SK-N-SH (cell line): ENCODE data around the gene DPP10. TPM values are rescaled to one million over a fixed set of nuclear protein-coding genes. Genes with fewer than 3 reads are reported as not detected.

ENCODE experiments used
- CTCF ChIA-PET: fragments of 300-600, 350-600 bp; formaldehyde crosslinking; extraction: SDS; loops from one replicate; lab custom pipeline; 2021; lab: Yijun Ruan, JAX
- POLR2A ChIA-PET: fragments of 350-600 bp; sonication (Branson Sonifier 250); formaldehyde crosslinking; extraction: SDS; loops from one replicate; lab custom pipeline; 2020; ENCODE audit warnings: antibody characterized with exemption, inconsistent platforms; lab: Yijun Ruan, JAX
- DNase-seq: peaks from one replicate; pipeline ENCODE4 v3.0.0; 2012
- H2AFZ ChIP-seq: fragments of 200-600 bp; sonication (generic); 2 replicates; pipeline ENCODE4 v1.8.1; 2016; ENCODE audit warnings: antibody characterized with exemption, mild to moderate bottlenecking, low read depth
- H3F3A ChIP-seq: fragments of 200-600 bp; sonication (generic); replicated peaks from 2 replicates; pipeline ENCODE3; 2016; ENCODE audit warnings: antibody characterized with exemption, mild to moderate bottlenecking; ENCODE audit not compliant: insufficient read depth
- H3K27ac ChIP-seq, 2 experiments: fragments of 200-500 bp in 1 of 2; fragments of 200-600 bp in 1 of 2; sonication (Bioruptor generic) in 1 of 2; sonication (generic), shearing (Covaris generic) in 1 of 2; 2 replicates each; pipeline versions ENCODE4 v1.5.1 to v1.6.1; 2014 to 2016; ENCODE audit warnings: low read depth in 2 of 2, inconsistent platforms in 1 of 2, low read length in 1 of 2, mild to moderate bottlenecking in 1 of 2, mixed read lengths in 1 of 2
- H3K27me3 ChIP-seq: fragments of 200-600 bp; sonication (generic), shearing (Covaris generic); 2 replicates; pipeline ENCODE4 v1.6.1; 2016; ENCODE audit warnings: mixed run types; ENCODE audit not compliant: insufficient read depth
- H3K36me3 ChIP-seq, 2 experiments: fragments of 200-500 bp in 1 of 2; fragments of 200-600 bp in 1 of 2; sonication (Bioruptor generic) in 1 of 2; sonication (generic) in 1 of 2; replicated peaks in 1 of 2; 2 replicates each; pipeline versions ENCODE3 to v1.5.1; 2014 to 2016; ENCODE audit warnings: low read length in 1 of 2, mild to moderate bottlenecking in 1 of 2; ENCODE audit not compliant: insufficient read depth in 2 of 2, control insufficient read depth in 1 of 2
- H3K4me1 ChIP-seq, 2 experiments: fragments of 200-500 bp in 1 of 2; fragments of 200-600 bp in 1 of 2; sonication (Bioruptor generic) in 1 of 2; sonication (generic), shearing (Covaris generic) in 1 of 2; 2 replicates each; pipeline versions ENCODE4 v1.5.1 to v1.6.1; 2014 to 2016; ENCODE audit warnings: low read depth in 1 of 2, low read length in 1 of 2, mixed run types in 1 of 2; ENCODE audit not compliant: insufficient read depth in 2 of 2, control insufficient read depth in 1 of 2
- H3K4me2 ChIP-seq: fragments of 200-600 bp; sonication (generic), shearing (Covaris generic); 2 replicates; pipeline ENCODE4 v1.6.1; 2017; ENCODE audit warnings: mixed run types
- H3K4me3 ChIP-seq, 2 experiments: fragments of 200-500 bp in 1 of 2; fragments of 200-600 bp in 1 of 2; sonication (Bioruptor generic) in 1 of 2; sonication (generic), shearing (Covaris generic) in 1 of 2; 2 replicates each; pipeline versions ENCODE4 v1.5.1 to v1.8.1; 2014 to 2016; ENCODE audit warnings: low read depth in 2 of 2, inconsistent platforms in 1 of 2, low read length in 1 of 2, mild to moderate bottlenecking in 1 of 2, mixed read lengths in 1 of 2, moderate library complexity in 1 of 2
- H3K79me2 ChIP-seq: fragments of 200-600 bp; sonication (generic); 2 replicates; pipeline ENCODE4 v1.8.1; 2017; ENCODE audit warnings: mild to moderate bottlenecking; ENCODE audit not compliant: insufficient read depth
- H3K9ac ChIP-seq: fragments of 200-600 bp; sonication (generic); 2 replicates; pipeline ENCODE4 v1.6.1; 2017; ENCODE audit warnings: mixed run types
- H3K9me2 ChIP-seq: fragments of 200-600 bp; sonication (generic); 2 replicates; pipeline ENCODE4 v1.6.1; 2017; ENCODE audit warnings: mixed run types
- H3K9me3 ChIP-seq: fragments of 200-600 bp; sonication (generic); 2 replicates; pipeline ENCODE4 v1.6.1; 2017; ENCODE audit warnings: mixed run types, mild to moderate bottlenecking, moderate library complexity
- H4K20me1 ChIP-seq: fragments of 200-600 bp; sonication (generic); 2 replicates; pipeline ENCODE4 v1.6.1; 2017; ENCODE audit warnings: mild to moderate bottlenecking, mixed run types; ENCODE audit not compliant: insufficient read depth
- CHD2 ChIP-seq: fragments of 150-350 bp; IDR thresholded peaks from 2 replicates; pipeline ENCODE4 v1.6.1; 2018; ENCODE audit warnings: low read length; ENCODE audit not compliant: partially characterized antibody
- FOSL2 ChIP-seq: IDR thresholded peaks from 2 replicates; pipeline ENCODE4 v1.4.0; 2012; ENCODE audit warnings: low read depth, mild to moderate bottlenecking, moderate library complexity, borderline replicate concordance
- FOXJ3 ChIP-seq: sonication (generic); formaldehyde crosslinking; IDR thresholded peaks from 2 replicates; pipeline ENCODE4 v1.5.1; 2020; ENCODE audit warnings: mild to moderate bottlenecking, missing genetic modification reagents
- FOXM1 ChIP-seq: IDR thresholded peaks from 2 replicates; pipeline ENCODE4 v1.4.0; 2012; ENCODE audit warnings: low read depth, mild to moderate bottlenecking
- GABPA ChIP-seq: IDR thresholded peaks from 2 replicates; pipeline ENCODE4 v1.4.0; 2012; ENCODE audit warnings: low read depth, mild to moderate bottlenecking
- GATA2 ChIP-seq: sonication (generic); formaldehyde crosslinking; IDR thresholded peaks from 2 replicates; pipeline ENCODE4 v1.5.0; 2020; ENCODE audit warnings: mild to moderate bottlenecking, missing genetic modification reagents
- JUND ChIP-seq: IDR thresholded peaks from 2 replicates; pipeline ENCODE4 v1.4.0; 2012
- MXI1 ChIP-seq: IDR thresholded peaks from 2 replicates; pipeline ENCODE4 v1.6.1; 2012; ENCODE audit warnings: mild to moderate bottlenecking, low read depth, low read length, improper control_type of control experiment
- NFIC ChIP-seq: IDR thresholded peaks from 2 replicates; pipeline ENCODE4 v1.4.0; 2012; ENCODE audit warnings: borderline replicate concordance
- PBX3 ChIP-seq: IDR thresholded peaks from 2 replicates; pipeline ENCODE4; 2012
- POLR2AphosphoS5 ChIP-seq: IDR thresholded peaks from 2 replicates; pipeline ENCODE4 v1.6.1; 2012; ENCODE audit warnings: low read depth, low read length
- RAD21 ChIP-seq: IDR thresholded peaks from 2 replicates; pipeline ENCODE4 v1.6.1; 2012; ENCODE audit warnings: mild to moderate bottlenecking, low read length
- RCOR1 ChIP-seq: fragments of 150-350 bp; IDR thresholded peaks from 2 replicates; pipeline ENCODE4 v1.6.1; 2017; ENCODE audit warnings: antibody characterized with exemption, low read length
- REST ChIP-seq: IDR thresholded peaks from 2 replicates; pipeline ENCODE4 v1.6.1; 2012; ENCODE audit warnings: mild to moderate bottlenecking, low read depth, low read length, moderate library complexity
- RFX5 ChIP-seq: IDR thresholded peaks from 2 replicates; pipeline ENCODE4 v1.6.1; 2012; ENCODE audit warnings: mild to moderate bottlenecking, improper control_type of control experiment, low read length
- RXRA ChIP-seq: IDR thresholded peaks from 2 replicates; pipeline ENCODE4 v1.4.0; 2012; ENCODE audit warnings: low read depth, mild to moderate bottlenecking, borderline replicate concordance
- SMC3 ChIP-seq: IDR thresholded peaks from 2 replicates; pipeline ENCODE4 v1.6.1; 2012; ENCODE audit warnings: low read depth, low read length, improper control_type of control experiment
- TCF12 ChIP-seq: IDR thresholded peaks from 2 replicates; pipeline ENCODE4 v1.4.0; 2012
- YY1 ChIP-seq: IDR thresholded peaks from 2 replicates; pipeline ENCODE4 v1.4.0; 2012; ENCODE audit warnings: low read depth, mild to moderate bottlenecking
- WGBS: methylation state at CpG from one replicate; pipeline ENCODE4 v1.1.6; 2017; ENCODE audit warnings: low lambda C conversion rate; 5-methylcytosine and 5-hydroxymethylcytosine counted together
- polyA plus RNA-seq, 3 experiments: library from polyadenylated mRNA; depleted of rRNA; stranded (reverse); fragments of >200 nt; gene quantifications; 2 replicates each; pipeline ENCODE4 v1.2.3, GENCODE V29; 2012
- TF ChIP-seq, protein P1 (sequence below): IDR thresholded peaks from 2 replicates; pipeline ENCODE4 v1.4.0; 2012; ENCODE audit warnings: low read depth

Gene DPP10
- polyA plus RNA-seq, 1 of the 3 experiments (the other 2 are of a cell fraction), result not detected

GRCh38 chr2:115460008-115460407 is 1017.6 kb downstream of the DPP10 start:
- CTCF ChIA-PET, result no interaction called here
- WGBS, result 9% methylated on average over 2 of the region's 2 CpGs

DNA sequence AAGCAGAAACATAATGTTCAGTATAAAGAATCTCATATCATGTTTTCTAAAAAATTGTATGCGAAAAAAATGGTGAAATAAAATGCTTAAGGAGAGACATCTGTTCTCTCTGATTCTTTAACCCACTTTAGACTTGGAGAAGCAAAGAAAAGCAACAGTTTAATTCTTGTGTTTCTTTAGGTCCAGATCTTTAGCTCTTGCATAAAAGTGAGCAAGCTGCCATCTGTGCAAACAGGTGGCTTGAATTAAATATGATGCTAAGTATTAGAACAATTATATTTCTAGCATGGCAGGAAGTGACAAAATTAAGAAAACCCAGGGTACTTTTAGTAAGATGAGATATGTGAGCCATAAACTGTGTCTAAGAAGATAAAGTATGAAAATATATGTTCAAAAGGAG is 1038.3 kb downstream of the DPP10 start:
- no peak overlapping the region for H3K4me3 ChIP-seq
- no peaks in the 10 kb centered on the region for H3F3A ChIP-seq
- no peak overlapping the region for H2AFZ ChIP-seq
- DNase-seq, result no peak
- ChIA-PET CTCF (no interaction called here), POLR2A (no interaction called here)
- H3K9me3 ChIP-seq, result no peaks in the 10 kb centered on the region
- TF ChIP-seq PBX3 (no peak), CHD2 (no peak), GATA2 (no peak), FOSL2 (no peak), REST (no peak), RXRA (no peak), YY1 (no peak), FOXM1 (no peak), JUND (no peak), MXI1 (no peak), SMC3 (no peak), RFX5 (no peak), RCOR1 (no peak), TCF12 (no peak), RAD21 (no peak), GABPA (no peak), FOXJ3 (CRISPR knock-in tag) (no peak), NFIC (no peak)
- TF ChIP-seq, protein P1, sequence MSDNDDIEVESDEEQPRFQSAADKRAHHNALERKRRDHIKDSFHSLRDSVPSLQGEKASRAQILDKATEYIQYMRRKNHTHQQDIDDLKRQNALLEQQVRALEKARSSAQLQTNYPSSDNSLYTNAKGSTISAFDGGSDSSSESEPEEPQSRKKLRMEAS, result no peak
- no peak overlapping the region for H3K27ac ChIP-seq
- H3K4me2 ChIP-seq, result no peak overlapping the region
- H3K79me2 ChIP-seq, result no peaks in the 10 kb centered on the region
- H3K27me3 ChIP-seq, result no peaks in the 10 kb centered on the region
- WGBS, result 7% methylated on average over 1 of the region's 1 CpG
- no peaks in the 10 kb centered on the region for H3K9me2 ChIP-seq
- H3K9ac ChIP-seq, result no peak overlapping the region
- H3K4me1 ChIP-seq, result no peaks in the 10 kb centered on the region
- no peaks in the 10 kb centered on the region for H4K20me1 ChIP-seq
- H3K36me3 ChIP-seq, result no peaks in the 10 kb centered on the region

More at GRCh38 chr2:115460008-115460407, 1017.6 kb downstream of the DPP10 start:
- H2AFZ ChIP-seq, result no peak overlapping the region
- no peaks in the 10 kb centered on the region for H3K9me2 ChIP-seq
- no peak overlapping the region for H3K9ac ChIP-seq
- H3K27ac ChIP-seq, result no peak overlapping the region
- no peaks in the 10 kb centered on the region for H4K20me1 ChIP-seq
- H3K4me3 ChIP-seq, result no peak overlapping the region
- no peak for TF ChIP-seq FOSL2
- TF ChIP-seq RXRA, result no peak
- no peak for TF ChIP-seq YY1
- TF ChIP-seq GABPA, result no peak
- no peak for TF ChIP-seq SMC3
- TF ChIP-seq FOXJ3 (CRISPR knock-in tag), result no peak
- no peak for TF ChIP-seq POLR2AphosphoS5
- no peak for TF ChIP-seq RFX5
- no peak for TF ChIP-seq MXI1
- POLR2A ChIA-PET, result no interaction called here
- H3F3A ChIP-seq, result no peaks in the 10 kb centered on the region
- H3K9me3 ChIP-seq, result no peaks in the 10 kb centered on the region
- H3K36me3 ChIP-seq, result no peaks in the 10 kb centered on the region
- no peak overlapping the region for H3K4me2 ChIP-seq
- DNase-seq, result no peak
- H3K4me1 ChIP-seq, result no peaks in the 10 kb centered on the region
- no peaks in the 10 kb centered on the region for H3K27me3 ChIP-seq
- no peaks in the 10 kb centered on the region for H3K79me2 ChIP-seq
